NT2/D1 (cell line): ENCODE results near the gene SEC61A1.

ENCODE experiments used
- DNase-seq: peaks from one replicate; pipeline ENCODE4 v3.0.0-alpha.2; 2011; ENCODE audit warnings: low read depth, low spot score
- H3K27me3 ChIP-seq: 2 replicates; pipeline ENCODE4 v1.6.0; 2011; ENCODE audit warnings: mild to moderate bottlenecking; ENCODE audit not compliant: insufficient read length, insufficient read depth
- H3K36me3 ChIP-seq: 2 replicates; pipeline ENCODE4 v1.6.1; 2011; ENCODE audit warnings: mild to moderate bottlenecking, low read length, mixed read lengths; ENCODE audit not compliant: insufficient read depth, insufficient read length
- H3K4me1 ChIP-seq: 2 replicates; pipeline ENCODE4 v1.5.1; 2011; ENCODE audit not compliant: insufficient read depth, insufficient read length
- H3K4me3 ChIP-seq: 2 replicates; pipeline ENCODE4 v1.5.1; 2011; ENCODE audit warnings: low read depth; ENCODE audit not compliant: insufficient read length
- H3K9ac ChIP-seq: 2 replicates; pipeline ENCODE4 v1.6.0; 2011; ENCODE audit warnings: low read depth; ENCODE audit not compliant: insufficient read length
- H3K9me3 ChIP-seq: 2 replicates; pipeline ENCODE4 v1.5.1; 2011; ENCODE audit warnings: mild to moderate bottlenecking, low read length; ENCODE audit not compliant: insufficient read depth
- SUZ12 ChIP-seq: IDR thresholded peaks from 2 replicates; pipeline ENCODE4 v1.6.1; 2011; ENCODE audit not compliant: insufficient read length, insufficient read depth; ENCODE audit errors: extremely low read depth
- YY1 ChIP-seq: IDR thresholded peaks from 2 replicates; pipeline ENCODE4 v1.6.1; 2011; ENCODE audit not compliant: insufficient read length, insufficient read depth
- ZNF274 ChIP-seq: IDR thresholded peaks from 2 replicates; pipeline ENCODE4 v1.6.1; 2011; ENCODE audit warnings: mild to moderate bottlenecking, low read depth, low read length

Gene SEC61A1

GRCh38 chr3:128074851-128075521 is 22.7 kb downstream of the SEC61A1 start:
- peaks cover 13% of the 10 kb centered on the region for H3K27me3 ChIP-seq
- peak overlapping the region; percentile 68 for H3K9ac ChIP-seq
- no peak for DNase-seq
- H3K36me3 ChIP-seq, result peaks cover 60% of the 10 kb centered on the region
- TF ChIP-seq SUZ12, result no peak
- no peak for TF ChIP-seq ZNF274
- no peak for TF ChIP-seq YY1
- peaks cover 18% of the 10 kb centered on the region for H3K4me1 ChIP-seq
- no peak overlapping the region for H3K4me3 ChIP-seq
- no peaks in the 10 kb centered on the region for H3K9me3 ChIP-seq

DNA sequence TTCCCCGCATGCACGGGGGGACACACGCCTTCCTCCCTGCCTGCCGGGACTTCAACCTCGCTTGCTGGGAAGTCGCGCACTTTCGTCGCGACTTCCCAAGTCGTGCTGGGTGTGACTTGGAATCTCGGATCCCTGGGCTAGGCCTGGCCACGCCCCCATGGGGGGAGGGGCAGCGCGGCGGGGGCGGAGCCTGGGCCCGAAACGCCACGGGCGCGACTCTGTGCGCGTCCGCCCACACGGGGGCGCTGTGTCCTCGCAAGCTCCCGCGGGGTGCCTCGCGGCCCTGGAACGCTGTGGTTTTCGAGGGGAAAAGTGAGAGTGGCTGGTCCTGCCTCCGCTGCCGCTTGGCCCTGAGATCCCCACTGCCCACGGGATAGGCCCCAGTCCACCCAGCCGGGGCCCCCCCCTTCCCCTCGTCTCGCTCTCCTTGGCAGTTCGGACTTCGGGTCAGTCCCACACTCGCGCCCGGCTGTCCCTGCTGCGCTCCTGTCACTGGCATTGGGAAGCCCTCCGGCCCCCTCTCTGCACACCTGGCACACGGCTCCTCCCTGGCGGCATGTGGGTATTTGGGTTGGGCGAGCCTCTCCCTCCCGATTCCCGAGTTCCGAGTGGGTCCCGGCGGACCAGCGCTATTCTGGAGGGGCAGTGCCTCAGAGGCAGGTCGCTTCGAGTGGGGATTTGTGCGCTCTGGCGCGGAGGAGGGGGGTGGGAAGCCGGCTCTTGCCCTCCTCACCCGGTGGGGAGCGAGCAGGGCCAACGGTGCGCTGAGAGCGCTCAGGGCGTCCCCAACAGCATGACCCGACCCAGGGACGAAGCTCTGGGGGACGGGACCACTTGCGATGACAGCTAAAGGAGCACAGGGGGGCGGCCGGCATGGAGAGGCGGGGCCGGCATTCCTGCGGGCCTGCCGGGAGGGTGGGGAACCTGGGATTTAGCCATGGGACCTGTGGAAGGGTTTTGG is 23.6 kb downstream of the SEC61A1 start:
- H3K4me3 ChIP-seq, result peak overlapping the region; percentile 36
- peaks cover 18% of the 10 kb centered on the region for H3K4me1 ChIP-seq
- H3K36me3 ChIP-seq, result peaks cover 60% of the 10 kb centered on the region
- TF ChIP-seq SUZ12, result no peak
- TF ChIP-seq YY1, result no peak
- no peak for TF ChIP-seq ZNF274
- peak; percentile 85 for DNase-seq
- no peaks in the 10 kb centered on the region for H3K9me3 ChIP-seq
- H3K9ac ChIP-seq, result peak overlapping the region; percentile 68
- H3K27me3 ChIP-seq, result peaks cover 13% of the 10 kb centered on the region

DNA sequence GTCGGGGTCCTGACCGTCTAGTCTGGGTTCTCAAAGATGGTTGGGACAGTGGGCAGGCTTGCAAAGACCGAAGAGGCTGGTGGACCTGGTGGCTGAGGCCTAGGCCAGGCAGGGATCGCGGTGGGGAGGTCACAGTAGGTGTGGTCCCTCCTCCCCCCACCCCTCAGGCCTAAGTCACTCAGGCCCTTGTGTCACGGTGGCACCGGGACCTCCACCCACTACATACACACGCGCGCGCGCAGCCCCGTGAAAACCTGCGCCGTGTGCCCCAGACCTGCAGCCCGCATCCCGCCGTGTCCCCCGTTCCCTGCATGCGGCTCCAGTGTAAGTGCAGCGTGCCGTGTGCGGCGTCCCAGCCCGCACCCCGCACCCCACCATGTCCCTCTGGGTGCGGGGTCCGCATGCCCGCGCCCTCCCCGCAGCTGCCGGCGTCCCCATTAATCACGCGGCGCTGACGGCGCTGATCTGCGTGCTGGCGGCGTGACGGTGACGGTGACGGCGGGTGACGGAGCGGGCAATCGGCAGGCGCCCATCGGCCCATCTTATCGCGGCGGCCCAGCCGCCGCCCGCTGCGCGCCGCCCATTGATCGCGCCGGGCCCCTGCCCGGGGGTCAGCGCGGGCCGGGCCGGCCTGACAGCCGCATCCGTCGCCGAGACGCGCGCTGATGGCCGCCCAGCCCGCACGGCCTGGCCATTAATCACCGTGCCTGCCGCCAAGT is 24.4 kb downstream of the SEC61A1 start:
- no peak for DNase-seq
- peaks cover 60% of the 10 kb centered on the region for H3K36me3 ChIP-seq
- H3K4me3 ChIP-seq, result peak overlapping the region; percentile 36

GRCh38 chr3:128077202-128077624 is 25.0 kb downstream of the SEC61A1 start:
- DNase-seq, result no peak
- TF ChIP-seq ZNF274 (no peak), SUZ12 (no peak), YY1 (no peak)
- H3K36me3 ChIP-seq, result peaks cover 60% of the 10 kb centered on the region
- peak overlapping the region; percentile 66 for H3K9ac ChIP-seq
- H3K4me3 ChIP-seq, result peak overlapping the region; percentile 36
- H3K27me3 ChIP-seq, result peaks cover 13% of the 10 kb centered on the region
- peaks cover 15% of the 10 kb centered on the region for H3K4me1 ChIP-seq
- no peaks in the 10 kb centered on the region for H3K9me3 ChIP-seq

More for the DNA sequence above, 24.4 kb downstream of the SEC61A1 start:
- peaks cover 18% of the 10 kb centered on the region for H3K4me1 ChIP-seq
- peak overlapping the region; percentile 66 for H3K9ac ChIP-seq
- TF ChIP-seq ZNF274 (no peak), SUZ12 (no peak), YY1 (no peak)
- H3K9me3 ChIP-seq, result no peaks in the 10 kb centered on the region
- peaks cover 13% of the 10 kb centered on the region for H3K27me3 ChIP-seq

- TF ChIP-seq ZNF274 (no peak), SUZ12 (no peak), YY1 (no peak)
- Histone ChIP-seq H3K4me1 (peaks cover 15% of the 10 kb centered on the region), H3K4me3 (no peak overlapping the region), H3K9me3 (no peaks in the 10 kb centered on the region), H3K9ac (no peak overlapping the region), H3K36me3 (peaks cover 60% of the 10 kb centered on the region), H3K27me3 (peaks cover 13% of the 10 kb centered on the region)
- DNase-seq, result no peak
These were observed 25.4 kb downstream of the SEC61A1 start for GRCh38 chr3:128077665-128078064.

DNA sequence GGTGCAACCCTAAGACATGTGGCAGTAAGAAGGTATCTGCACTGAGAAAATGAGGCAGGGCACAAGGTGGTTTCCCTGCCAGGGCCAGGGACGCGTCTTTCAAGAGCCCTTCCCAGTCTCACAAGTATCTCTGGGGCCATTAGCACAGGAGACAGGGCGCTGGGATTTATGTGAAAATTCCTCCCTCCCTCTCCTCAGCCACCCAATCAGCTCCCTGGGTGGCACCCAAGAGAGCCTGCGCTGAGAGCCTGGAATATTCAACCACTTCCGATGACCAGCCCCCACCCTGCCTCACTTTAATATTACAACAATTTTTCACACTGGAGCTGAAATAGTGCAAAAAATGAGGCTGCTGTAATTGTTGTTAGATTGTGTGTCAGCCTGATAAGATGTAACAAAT is 26.1 kb downstream of the SEC61A1 start:
- H3K4me3 ChIP-seq, result no peak overlapping the region
- peaks cover 13% of the 10 kb centered on the region for H3K27me3 ChIP-seq
- TF ChIP-seq YY1 (no peak), SUZ12 (no peak), ZNF274 (no peak)
- H3K9me3 ChIP-seq, result no peaks in the 10 kb centered on the region
- H3K36me3 ChIP-seq, result peaks cover 60% of the 10 kb centered on the region
- H3K9ac ChIP-seq, result no peak overlapping the region
- no peak for DNase-seq
- peaks cover 15% of the 10 kb centered on the region for H3K4me1 ChIP-seq

GRCh38 chr3:128078875-128079274 is 26.6 kb downstream of the SEC61A1 start:
- Histone ChIP-seq H3K9me3 (no peaks in the 10 kb centered on the region), H3K27me3 (peaks cover 13% of the 10 kb centered on the region), H3K36me3 (peaks cover 59% of the 10 kb centered on the region), H3K4me3 (no peak overlapping the region), H3K9ac (peak overlapping the region; percentile 12), H3K4me1 (peaks cover 17% of the 10 kb centered on the region)
- no peak for TF ChIP-seq SUZ12
- no peak for TF ChIP-seq YY1
- no peak for TF ChIP-seq ZNF274
- no peak for DNase-seq
